Natural killer cell (primary cell): ENCODE measurements around the gene B3GNT8. TPM values are rescaled to one million over a fixed set of nuclear protein-coding genes. Genes with fewer than 3 reads are reported as not detected.
A peak's percentile ranks its signal among the peaks of the same experiment; 100 is the strongest.

ENCODE experiments used
- ATAC-seq, 3 donors: fragments of 150-1000 bp in 2 of 3; fragments of 200-7000 bp in 1 of 3; cut with Tn5 transposase; 1 replicate in 1 of 3; 2 replicates in 2 of 3; pipeline ENCODE4 v1.10.0; 2021; ENCODE audit warnings: mild to moderate bottlenecking in 2 of 3, moderate library complexity in 2 of 3
- DNase-seq, 2 donors: peaks; one replicate each; pipeline versions ENCODE4 v3.0.0 to v3.0.0-alpha.2; 2013 to 2021; ENCODE audit warnings: mixed read lengths in 1 of 2
- H3K27ac ChIP-seq: one replicate; pipeline ENCODE4 v1.5.1; 2013; ENCODE audit warnings: mild to moderate bottlenecking, low read length
- H3K27me3 ChIP-seq: one replicate; pipeline ENCODE4 v1.6.1; 2013; ENCODE audit warnings: low read length; ENCODE audit not compliant: control insufficient read depth, insufficient read depth
- H3K36me3 ChIP-seq: one replicate; pipeline ENCODE4 v1.6.1; 2013; ENCODE audit warnings: low read length; ENCODE audit not compliant: control insufficient read depth, insufficient read depth
- H3K4me1 ChIP-seq: one replicate; pipeline ENCODE4 v1.6.1; 2013; ENCODE audit warnings: low read length; ENCODE audit not compliant: control insufficient read depth, insufficient read depth
- H3K4me3 ChIP-seq: one replicate; pipeline ENCODE4 v1.5.1; 2013; ENCODE audit warnings: low read length
- H3K9me3 ChIP-seq: one replicate; pipeline ENCODE4 v1.6.1; 2013; ENCODE audit warnings: low read length; ENCODE audit not compliant: control insufficient read depth, insufficient read depth
- H3K27ac Mint-ChIP-seq, 2 donors: one replicate each; pipeline ENCODE4 v1.8.0; 2022; ENCODE audit warnings: mild to moderate bottlenecking in 2 of 2, mixed read lengths in 2 of 2, moderate library complexity in 1 of 2
- H3K27me3 Mint-ChIP-seq, 2 donors: one replicate each; pipeline ENCODE4 v1.8.0; 2022; ENCODE audit warnings: low read depth in 2 of 2, mixed read lengths in 2 of 2
- H3K36me3 Mint-ChIP-seq: one replicate; pipeline ENCODE4 v1.8.0; 2022; ENCODE audit warnings: mixed read lengths
- H3K4me1 Mint-ChIP-seq, 2 donors: one replicate each; pipeline ENCODE4 v1.8.0; 2022; ENCODE audit warnings: mixed read lengths in 2 of 2
- H3K4me3 Mint-ChIP-seq: one replicate; pipeline ENCODE4 v1.8.0; 2022; ENCODE audit warnings: mild to moderate bottlenecking, moderate library complexity, mixed read lengths
- H3K9me3 Mint-ChIP-seq, 2 donors: one replicate each; pipeline ENCODE4 v1.8.0; 2022; ENCODE audit warnings: mixed read lengths in 2 of 2
- CTCF ChIP-seq: fragments of 200-600 bp; IDR thresholded peaks from one replicate; pipeline ENCODE4 v1.8.0; 2022; ENCODE audit warnings: antibody characterized with exemption
- WGBS: methylation state at CpG from one replicate; pipeline ENCODE4 v1.1.7; 2013; ENCODE audit warnings: missing lambda C conversion rate; ENCODE audit not compliant: insufficient coverage; 5-methylcytosine and 5-hydroxymethylcytosine counted together
- intact Hi-C: fragments of 100-400 bp; cut with micrococcal nuclease; formaldehyde crosslinking; loops from one replicate; pipeline ENCODE4 v1.14.2; 2022
- total RNA-seq, 4 donors: library from RNA; stranded (reverse); fragments of 120-200 nt in 1 of 4; gene quantifications; one replicate each; pipeline versions ENCODE4 v1.2.3 to v1.2.4, GENCODE V29; 2013 to 2022

The B3GNT8 gene
- total RNA-seq, 3 donors from 2014 or later (not counting 1 experiment from before 2014, with no cell fraction given): 1.5 to 2.5 (median 2.1) TPM

GRCh38 chr19:41420101-41420880 lies 6.9 kb downstream of the B3GNT8 start:
- no peaks in the 10 kb centered on the region for H3K27me3 Mint-ChIP-seq
- Histone ChIP-seq H3K27ac (no peak overlapping the region), H3K4me1 (peaks cover 31% of the 10 kb centered on the region), H3K27me3 (no peaks in the 10 kb centered on the region), H3K36me3 (peaks cover 53% of the 10 kb centered on the region), H3K9me3 (no peaks in the 10 kb centered on the region), H3K4me3 (no peak overlapping the region)
- no peak overlapping the region for H3K4me3 Mint-ChIP-seq
- TF ChIP-seq CTCF: no peak
- WGBS: 50% methylated on average over 7 of the region's 8 CpGs
- intact Hi-C loops: no loop called here
- H3K36me3 Mint-ChIP-seq: no peaks in the 10 kb centered on the region
- no peak overlapping the region for H3K27ac Mint-ChIP-seq
- H3K9me3 Mint-ChIP-seq: no peaks in the 10 kb centered on the region
- no peak for DNase-seq
- ATAC-seq: peak in 1 of 3 donors; percentile 49
- peaks cover 0 to 9% of the 10 kb centered on the region in 2 donors for H3K4me1 Mint-ChIP-seq

GRCh38 chr19:41416194-41416674 lies 10.9 kb downstream of the B3GNT8 start:
- no peaks in the 10 kb centered on the region for H3K9me3 ChIP-seq
- H3K27ac ChIP-seq: no peak overlapping the region
- Mint-ChIP-seq H3K27me3 (no peaks in the 10 kb centered on the region), H3K36me3 (no peaks in the 10 kb centered on the region), H3K27ac (no peak overlapping the region), H3K4me1 (peaks cover 0 to 2% of the 10 kb centered on the region in 2 donors), H3K4me3 (no peak overlapping the region), H3K9me3 (no peaks in the 10 kb centered on the region)
- peaks cover 63% of the 10 kb centered on the region for H3K36me3 ChIP-seq
- H3K27me3 ChIP-seq: no peaks in the 10 kb centered on the region
- WGBS: 95% methylated on average over 12 of the region's 12 CpGs
- H3K4me1 ChIP-seq: peaks cover 12% of the 10 kb centered on the region
- intact Hi-C loops: no loop called here
- DNase-seq (no peak), ATAC-seq (no peak)
- H3K4me3 ChIP-seq: no peak overlapping the region
- no peak for TF ChIP-seq CTCF

GRCh38 chr19:41415154-41415571 lies 12.0 kb downstream of the B3GNT8 start:
- H3K4me1 ChIP-seq: peaks cover 11% of the 10 kb centered on the region
- H3K27me3 ChIP-seq: no peaks in the 10 kb centered on the region
- Mint-ChIP-seq H3K4me1 (peaks cover 0 to 5% of the 10 kb centered on the region in 2 donors), H3K27me3 (no peaks in the 10 kb centered on the region), H3K36me3 (no peaks in the 10 kb centered on the region), H3K27ac (no peak overlapping the region), H3K9me3 (no peaks in the 10 kb centered on the region), H3K4me3 (no peak overlapping the region)
- H3K9me3 ChIP-seq: no peaks in the 10 kb centered on the region
- H3K4me3 ChIP-seq: no peak overlapping the region
- no peak overlapping the region for H3K27ac ChIP-seq
- ATAC-seq (no peak), DNase-seq (no peak)
- peaks cover 60% of the 10 kb centered on the region for H3K36me3 ChIP-seq
- 95% methylated on average over 7 of the region's 9 CpGs for WGBS
- no peak for TF ChIP-seq CTCF
- intact Hi-C loops: no loop called here
